H1 (cell line): ENCODE measurements around the gene IL17RD. TPM values are rescaled to one million over a fixed set of nuclear protein-coding genes. Genes with fewer than 3 reads are reported as not detected.

Experiments
- CTCF ChIA-PET: fragments of 300-600 bp; sonication (Branson Sonifier 250); formaldehyde crosslinking; loops from one replicate; lab custom pipeline; 2021; ENCODE audit not compliant: partially characterized antibody; lab: Charles Lee
- POLR2A ChIA-PET: fragments of 300-600 bp; sonication (Branson Sonifier 250); formaldehyde crosslinking; loops from one replicate; lab custom pipeline; 2021; ENCODE audit warnings: inconsistent platforms; ENCODE audit not compliant: partially characterized antibody; lab: Charles Lee
- DNase-seq, 2 experiments: peaks; one replicate each; pipeline versions ENCODE4 v3.0.0 to v3.0.0-alpha.2; 2010 to 2022; ENCODE audit warnings: low spot score in 2 of 2, low read depth in 1 of 2, mixed read lengths in 1 of 2
- FAIRE-seq: peaks from 2 replicates; lab custom pipeline; 2011; peaks lifted over from hg19 to GRCh38; lab: Jason Lieb, UNC
- H2AFZ ChIP-seq: 2 replicates; pipeline ENCODE4 v1.8.1; 2012; ENCODE audit warnings: low read length, inconsistent platforms
- H2AK5ac ChIP-seq: 2 replicates; pipeline ENCODE4 v1.6.1; 2013; ENCODE audit warnings: low read depth, low read length
- H2BK120ac ChIP-seq: replicated peaks from 2 replicates; pipeline ENCODE3; 2013; ENCODE audit warnings: low read depth, low read length, inconsistent platforms
- H2BK12ac ChIP-seq: 2 replicates; pipeline ENCODE4 v1.6.1; 2013; ENCODE audit warnings: low read depth, low read length
- H2BK15ac ChIP-seq: 2 replicates; pipeline ENCODE4 v1.6.1; 2013; ENCODE audit warnings: low read length
- H2BK20ac ChIP-seq: 2 replicates; pipeline ENCODE4 v1.6.1; 2013; ENCODE audit warnings: low read length
- H2BK5ac ChIP-seq: 2 replicates; pipeline ENCODE4 v1.6.1; 2013; ENCODE audit warnings: low read depth, low read length
- H3K14ac ChIP-seq: 2 replicates; pipeline ENCODE4 v1.6.1; 2013; ENCODE audit warnings: inconsistent platforms; ENCODE audit not compliant: insufficient read length
- H3K18ac ChIP-seq: 2 replicates; pipeline ENCODE4 v1.6.1; 2013; ENCODE audit warnings: low read length; ENCODE audit errors: extremely low read depth
- H3K23ac ChIP-seq: 2 replicates; pipeline ENCODE4 v1.6.1; 2013; ENCODE audit warnings: inconsistent platforms; ENCODE audit not compliant: insufficient read length
- H3K23me2 ChIP-seq: 2 replicates; pipeline ENCODE4 v1.6.1; 2013; ENCODE audit warnings: low read depth, low read length
- H3K27ac ChIP-seq: 2 replicates; pipeline ENCODE4 v1.6.1; 2011; ENCODE audit warnings: low read depth, low read length, inconsistent platforms
- H3K27me3 ChIP-seq, 4 experiments: replicated peaks in 1 of 4; 1 replicate in 1 of 4; 2 replicates in 3 of 4; pipeline versions ENCODE4 v1.6.1 to v1.8.1; 2011 to 2013; ENCODE audit warnings: low read length in 3 of 4, mild to moderate bottlenecking in 3 of 4, inconsistent platforms in 2 of 4, mixed read lengths in 2 of 4, moderate library complexity in 1 of 4; ENCODE audit not compliant: control insufficient read depth in 3 of 4, insufficient read depth in 3 of 4; ENCODE audit errors: extremely low read depth in 1 of 4
- H3K36me3 ChIP-seq, 4 experiments: 2 replicates each; pipeline versions ENCODE4 v1.6.1 to v1.8.1; 2011 to 2013; ENCODE audit warnings: mild to moderate bottlenecking in 4 of 4, low read length in 3 of 4, moderate library complexity in 2 of 4, control low read depth in 1 of 4, inconsistent platforms in 1 of 4; ENCODE audit not compliant: insufficient read depth in 4 of 4, control insufficient read depth in 2 of 4
- H3K4ac ChIP-seq: replicated peaks from 2 replicates; pipeline ENCODE3; 2013; ENCODE audit warnings: low read length, low read depth, mixed read lengths, inconsistent platforms; ENCODE audit not compliant: insufficient read length
- H3K4me1 ChIP-seq, 4 experiments: replicated peaks in 1 of 4; 1 replicate in 1 of 4; 2 replicates in 3 of 4; pipeline versions ENCODE4 v1.6.1 to v1.8.1; 2011 to 2013; ENCODE audit warnings: low read length in 3 of 4, inconsistent platforms in 2 of 4, mixed read lengths in 1 of 4; ENCODE audit not compliant: insufficient read depth in 4 of 4, control insufficient read depth in 3 of 4
- H3K4me2 ChIP-seq, 2 experiments: 2 replicates each; pipeline versions ENCODE4 v1.6.1 to v1.8.1; 2011 to 2013; ENCODE audit warnings: low read depth in 2 of 2, low read length in 2 of 2, control low read depth in 1 of 2, inconsistent platforms in 1 of 2, mild to moderate bottlenecking in 1 of 2; ENCODE audit not compliant: insufficient read depth in 1 of 2
- H3K4me3 ChIP-seq, 4 experiments: fragments of 200-600, 300-600 bp in 1 of 4; sonication (generic), shearing (Covaris generic), sonication (Bioruptor Twin) in 1 of 4; 2 replicates each; pipeline versions ENCODE4 v1.5.1 to v1.8.1; 2011 to 2016; ENCODE audit warnings: low read length in 4 of 4, low read depth in 3 of 4, control low read depth in 2 of 4, inconsistent platforms in 2 of 4, mild to moderate bottlenecking in 2 of 4, mixed read lengths in 1 of 4, moderate library complexity in 1 of 4; ENCODE audit not compliant: insufficient read depth in 2 of 4; ENCODE audit errors: extremely low read depth in 1 of 4
- H3K56ac ChIP-seq: replicated peaks from 2 replicates; pipeline ENCODE3; 2013; ENCODE audit warnings: low read depth, mild to moderate bottlenecking, mixed read lengths, low read length, inconsistent platforms; ENCODE audit not compliant: insufficient read length
- H3K79me1 ChIP-seq: 2 replicates; pipeline ENCODE4 v1.6.1; 2013; ENCODE audit warnings: low read depth, low read length, control low read depth
- H3K79me2 ChIP-seq, 2 experiments: 2 replicates each; pipeline versions ENCODE4 v1.6.1 to v1.8.1; 2012 to 2013; ENCODE audit warnings: low read length in 2 of 2, mild to moderate bottlenecking in 2 of 2, inconsistent platforms in 1 of 2; ENCODE audit not compliant: insufficient read depth in 2 of 2, control insufficient read depth in 1 of 2
- H3K9ac ChIP-seq, 4 experiments: replicated peaks in 1 of 4; 1 replicate in 1 of 4; 2 replicates in 3 of 4; pipeline versions ENCODE4 v1.6.1 to v1.8.1; 2011 to 2013; ENCODE audit warnings: low read depth in 3 of 4, low read length in 3 of 4, control low read depth in 2 of 4, mild to moderate bottlenecking in 2 of 4, moderate library complexity in 2 of 4, inconsistent platforms in 1 of 4; ENCODE audit errors: extremely low read depth in 1 of 4
- H3K9me3 ChIP-seq, 2 experiments: 2 replicates each; pipeline versions ENCODE4 v1.6.1 to v1.8.1; 2012 to 2013; ENCODE audit warnings: mild to moderate bottlenecking in 2 of 2, moderate library complexity in 2 of 2, control low read depth in 1 of 2, inconsistent platforms in 1 of 2, low read depth in 1 of 2, low read length in 1 of 2, mixed read lengths in 1 of 2; ENCODE audit not compliant: insufficient read depth in 2 of 2
- H4K20me1 ChIP-seq, 2 experiments: replicated peaks in 1 of 2; 2 replicates each; pipeline versions ENCODE3 to v1.8.1; 2011 to 2013; ENCODE audit warnings: inconsistent platforms in 2 of 2, low read length in 2 of 2, mild to moderate bottlenecking in 1 of 2; ENCODE audit not compliant: insufficient read depth in 2 of 2, control insufficient read depth in 1 of 2
- H4K5ac ChIP-seq: 2 replicates; pipeline ENCODE4 v1.6.1; 2013; ENCODE audit warnings: low read length, low read depth, mixed read lengths, inconsistent platforms; ENCODE audit not compliant: insufficient read length
- H4K8ac ChIP-seq: 2 replicates; pipeline ENCODE4 v1.8.0; 2013; ENCODE audit warnings: mild to moderate bottlenecking, moderate library complexity, low read length, inconsistent platforms; ENCODE audit not compliant: insufficient read depth; ENCODE audit errors: extremely low read depth
- H4K91ac ChIP-seq: replicated peaks from 2 replicates; pipeline ENCODE3; 2013; ENCODE audit warnings: low read length, mixed read lengths, inconsistent platforms; ENCODE audit not compliant: insufficient read length
- JUN ChIP-seq: IDR thresholded peaks from 2 replicates; pipeline ENCODE4 v1.6.1; 2011; ENCODE audit warnings: low read depth, mild to moderate bottlenecking, improper control_type of control experiment, low read length
- MAX ChIP-seq: IDR thresholded peaks from 2 replicates; pipeline ENCODE4 v1.6.1; 2012; ENCODE audit warnings: inconsistent platforms
- RAD21 ChIP-seq, 2 experiments: IDR thresholded peaks in 1 of 2; conservative IDR thresholded peaks in 1 of 2; 2 replicates each; pipeline ENCODE4 v1.6.1; 2011; ENCODE audit warnings: low read depth in 2 of 2, low read length in 2 of 2, improper control_type of control experiment in 1 of 2, inconsistent platforms in 1 of 2, mild to moderate bottlenecking in 1 of 2, moderate library complexity in 1 of 2
- RBBP5 ChIP-seq: IDR thresholded peaks from 2 replicates; pipeline ENCODE4 v1.7.1; 2012; ENCODE audit warnings: low read depth, mild to moderate bottlenecking, inconsistent platforms, low read length, moderate library complexity, borderline replicate concordance
- SIRT6 ChIP-seq: IDR thresholded peaks from one replicate; pipeline ENCODE4 v1.7.1; 2012; ENCODE audit warnings: low read length, inconsistent platforms
- SP1 ChIP-seq: IDR thresholded peaks from 2 replicates; pipeline ENCODE4 v1.6.1; 2011; ENCODE audit warnings: low read depth, low read length
- WGBS, 2 experiments: shearing (Covaris generic) in 1 of 2; methylation state at CpG; one replicate each; pipeline versions ENCODE4 v1.1.6 to v1.1.7; 2013 to 2015; ENCODE audit warnings: low lambda C conversion rate in 2 of 2, mixed read lengths in 2 of 2, inconsistent platforms in 1 of 2, low coverage in 1 of 2, missing lambda C conversion rate in 1 of 2; ENCODE audit not compliant: insufficient replicate concordance in 2 of 2, insufficient coverage in 1 of 2, insufficient read length in 1 of 2; ENCODE audit errors: extremely low coverage in 1 of 2, missing lambda C conversion rate in 1 of 2; 5-methylcytosine and 5-hydroxymethylcytosine counted together
- polyA plus RNA-seq, 7 experiments: library from polyadenylated mRNA; depleted of rRNA in 3 of 7; stranded (reverse) in 5 of 7; unstranded in 2 of 7; fragments of >200 nt in 5 of 7; fragments of 200-250 nt in 2 of 7; gene quantifications; 1 replicate in 5 of 7; 2 replicates in 1 of 7; 4 replicates in 1 of 7; pipeline versions ENCODE4 v1.2.1 to v1.2.3, GENCODE V29; 2011 to 2013; ENCODE audit warnings: missing spikeins in 2 of 7, mixed read lengths in 2 of 7
- total RNA-seq: library from RNA; stranded (reverse); fragmentation: NEBNext Ultra II Directional; extraction: Animal tissue kit (Norgen Biotek cat#: 25700); gene quantifications from 2 replicates; pipeline ENCODE4 v1.2.1, GENCODE V29; 2021

Gene IL17RD
- total and polyA plus RNA-seq, 2 of the 8 experiments (the other 6 are each of a cell fraction or from before 2014, with no cell fraction given) = 10.9 to 48.9 TPM

- Histone ChIP-seq H3K14ac (no peak overlapping the region), H2AFZ (no peak overlapping the region), H3K36me3 (no peaks in the 10 kb centered on the region), H2BK20ac (peak overlapping the region; percentile 19; the same call in 1 of the 2 replicates), H3K9ac (no peak overlapping the region; a peak in 1 of 7 replicates), H4K20me1 (peaks cover 8 to 16% of the 10 kb centered on the region in 2 experiments), H4K91ac (peak overlapping the region; percentile 84), H3K23ac (no peak overlapping the region), H2BK15ac (no peak overlapping the region), H2BK5ac (peak overlapping the region; percentile 78; the same call in 1 of the 2 replicates), H2BK120ac (no peak overlapping the region), H3K4me1 (peaks cover 25 to 54% (median 43%) of the 10 kb centered on the region in 4 experiments), H3K79me2 (peaks cover 0 to 23% of the 10 kb centered on the region in 2 experiments; a peak in 2 of 4 replicates), H2AK5ac (peak overlapping the region; percentile 14; the same call in 1 of the 2 replicates), H3K27ac (no peak overlapping the region), H4K5ac (no peak overlapping the region), H2BK12ac (peak overlapping the region; percentile 78), H3K4me3 (no peak overlapping the region), H3K23me2 (peaks cover 2% of the 10 kb centered on the region; the same call in 1 of the 2 replicates), H3K4ac (no peak overlapping the region), H3K18ac (peak overlapping the region; percentile 65; the same call in 1 of the 2 replicates), H3K4me2 (peak overlapping the region in 1 of 2 experiments; percentile 61; a peak in 2 of 4 replicates), H3K56ac (no peak overlapping the region), H3K79me1 (peaks cover 5% of the 10 kb centered on the region), H3K9me3 (no peaks in the 10 kb centered on the region), H3K27me3 (peaks cover 4 to 24% (median 19%) of the 10 kb centered on the region in 4 experiments), H4K8ac (no peak overlapping the region)
- DNase-seq (no peak), FAIRE-seq (no peak)
- ChIA-PET POLR2A (interaction anchor here (0.9 to 6.0 kb wide), 7 partner anchors 9 to 69 kb away, joined by 3 to 62 read pairs (median 4); no protein-coding TSS in a partner anchor), CTCF (interaction anchor here (0.7 to 6.8 kb wide), 10 partner anchors 9 to 49 kb away, joined by 3 to 39 read pairs (median 4); no protein-coding TSS in a partner anchor)
- 78% methylated on average over 11 of the region's 11 CpGs; no CpG with 5 or more reads in 1 of the 2 experiments for WGBS, 2 experiments
- TF ChIP-seq RAD21 (IDR thresholded peaks at IDR 0.05 in 1 of 2, conservative IDR thresholded peaks at IDR 0.05 in 1 of 2; ENCODE audit: low read depth in 2 of 2, low read length in 2 of 2) (no peak), RBBP5 (no peak), SIRT6 (no peak), SP1 (no peak), MAX (no peak), JUN (no peak)
Measured at GRCh38 chr3:57127891-57128518, 37.1 kb downstream of the IL17RD start.
